GM21423 (cell line): ENCODE data around the gene CROT.
A peak's percentile ranks its signal among the peaks of the same experiment; 100 is the strongest.

Source experiments
- ATAC-seq: cut with Tn5 transposase; IDR thresholded peaks from one replicate; pipeline ENCODE4 v1.9.1; 2021; ENCODE audit warnings: mild to moderate bottlenecking, moderate library complexity; ENCODE audit not compliant: unreplicated experiment

CROT gene

GRCh38 chr7:87413951-87414793 is 68.7 kb downstream of the CROT start:
- no peak for ATAC-seq

- no peak for ATAC-seq
Observed at GRCh38 chr7:87414794-87415188, 69.3 kb downstream of the CROT start.

GRCh38 chr7:87416682-87417587 is 71.5 kb downstream of the CROT start:
- ATAC-seq, result peak; percentile 71

GRCh38 chr7:87420173-87420572 is 74.7 kb downstream of the CROT start:
- no peak for ATAC-seq

GRCh38 chr7:87424075-87424474 is 78.6 kb downstream of the CROT start:
- no peak for ATAC-seq

- no peak for ATAC-seq
Observed at GRCh38 chr7:87426160-87426559, 80.7 kb downstream of the CROT start.

GRCh38 chr7:87427288-87427687 is 81.8 kb downstream of the CROT start:
- ATAC-seq, result no peak

GRCh38 chr7:87432536-87432935 is 87.1 kb downstream of the CROT start:
- no peak for ATAC-seq

GRCh38 chr7:87435546-87435945 is 90.1 kb downstream of the CROT start:
- no peak for ATAC-seq

- peak; percentile 95 for ATAC-seq
Observed at GRCh38 chr7:87445897-87446296, 100.4 kb downstream of the CROT start.

GRCh38 chr7:87447116-87447635 is 101.7 kb downstream of the CROT start:
- no peak for ATAC-seq

- no peak for ATAC-seq
Observed at GRCh38 chr7:87448388-87448787, 102.9 kb downstream of the CROT start.
